DMS153 (cell line): ENCODE data around the gene RSRC2.
"Not testable (repeated sequence)": the region's sequence is repeated elsewhere in the genome, so short reads cannot be mapped to it uniquely, and the experiment has no call there.

Experiments used
- DNase-seq: peaks from one replicate; lab custom pipeline; 2025; lab: John Stamatoyannopoulos, UW

Gene RSRC2

GRCh38 chr12:122484385-122484784 is 42.4 kb downstream of the RSRC2 start:
- DNase-seq, result not testable (repeated sequence)

DNA sequence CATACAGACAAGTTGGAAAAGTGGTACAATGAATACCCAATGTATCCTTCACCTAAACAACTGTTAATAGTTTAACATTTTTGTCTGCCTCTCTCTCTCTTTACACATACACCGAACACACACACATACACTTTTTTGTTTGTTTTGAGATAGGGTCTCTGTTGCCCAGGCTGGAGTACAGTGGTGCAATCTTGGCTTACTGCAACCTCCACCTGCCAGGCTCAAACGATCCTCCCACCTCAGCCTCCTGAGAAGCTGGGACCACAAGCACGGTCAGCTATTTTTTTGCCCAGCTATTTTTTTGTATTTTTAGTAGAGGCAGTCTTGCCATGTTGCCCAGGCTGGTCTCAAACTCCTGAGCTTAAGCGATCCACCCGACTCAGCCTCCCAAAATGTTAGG is 42.8 kb downstream of the RSRC2 start:
- DNase-seq, result no peak

DNA sequence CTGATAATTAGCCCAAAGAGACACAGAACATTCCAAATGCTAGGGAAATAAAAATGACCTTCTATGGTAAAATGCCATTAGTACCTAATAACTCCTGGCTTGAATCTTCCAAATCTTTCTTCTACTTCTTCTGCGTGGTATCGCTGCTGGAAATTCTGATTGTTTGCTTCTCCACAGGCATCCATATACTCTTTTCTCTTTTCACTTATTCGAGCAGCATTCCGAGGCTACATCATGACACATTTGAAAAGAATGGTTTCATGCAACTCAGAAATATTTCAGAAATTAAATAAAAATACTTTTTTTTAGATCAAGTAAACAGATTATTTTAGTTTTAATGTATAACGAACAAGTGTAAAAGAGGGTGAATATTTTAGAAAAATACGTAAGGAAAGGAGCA is 44.9 kb downstream of the RSRC2 start:
- DNase-seq, result no peak

DNA sequence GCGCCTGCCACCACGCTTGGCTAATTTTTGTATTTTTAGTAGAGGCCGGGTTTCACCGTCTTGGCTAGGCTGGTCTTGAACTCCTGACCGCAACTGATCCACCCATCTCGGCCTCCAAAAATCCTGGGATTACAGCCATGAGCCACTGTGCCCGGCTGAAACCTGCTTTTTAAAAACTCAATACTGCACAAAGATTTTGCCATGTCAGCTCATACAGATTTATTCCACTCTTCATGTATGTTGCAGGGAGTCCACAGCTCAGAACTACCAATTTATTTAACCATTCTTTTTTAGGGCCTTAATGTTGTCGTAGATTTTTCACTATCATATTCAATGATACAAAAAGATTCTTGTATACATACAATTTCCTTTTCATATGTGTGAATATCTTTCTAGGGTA is 46.0 kb downstream of the RSRC2 start:
- DNase-seq, result no peak

DNA sequence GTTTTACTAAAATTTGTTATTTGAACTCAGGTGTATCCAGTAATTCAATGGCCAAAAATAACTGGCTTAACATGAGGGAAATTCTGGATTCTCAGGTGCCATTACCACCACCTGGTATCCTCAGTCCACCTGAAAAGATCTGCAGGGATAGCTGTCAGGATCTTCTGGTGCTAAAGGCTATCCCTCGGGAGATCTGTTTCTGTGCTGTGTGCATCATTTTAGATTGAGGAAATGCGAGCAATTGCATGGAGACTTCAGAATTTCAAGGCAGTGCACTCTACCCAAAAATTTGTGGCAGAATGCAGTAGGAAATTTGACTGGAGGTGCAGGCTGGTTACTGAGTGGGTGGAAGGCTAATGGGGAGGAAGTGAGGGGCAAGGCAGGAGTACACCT is 52.4 kb downstream of the RSRC2 start:
- DNase-seq, result no peak

GRCh38 chr12:122473543-122474323 is 53.0 kb downstream of the RSRC2 start:
- DNase-seq, result no peak

DNA sequence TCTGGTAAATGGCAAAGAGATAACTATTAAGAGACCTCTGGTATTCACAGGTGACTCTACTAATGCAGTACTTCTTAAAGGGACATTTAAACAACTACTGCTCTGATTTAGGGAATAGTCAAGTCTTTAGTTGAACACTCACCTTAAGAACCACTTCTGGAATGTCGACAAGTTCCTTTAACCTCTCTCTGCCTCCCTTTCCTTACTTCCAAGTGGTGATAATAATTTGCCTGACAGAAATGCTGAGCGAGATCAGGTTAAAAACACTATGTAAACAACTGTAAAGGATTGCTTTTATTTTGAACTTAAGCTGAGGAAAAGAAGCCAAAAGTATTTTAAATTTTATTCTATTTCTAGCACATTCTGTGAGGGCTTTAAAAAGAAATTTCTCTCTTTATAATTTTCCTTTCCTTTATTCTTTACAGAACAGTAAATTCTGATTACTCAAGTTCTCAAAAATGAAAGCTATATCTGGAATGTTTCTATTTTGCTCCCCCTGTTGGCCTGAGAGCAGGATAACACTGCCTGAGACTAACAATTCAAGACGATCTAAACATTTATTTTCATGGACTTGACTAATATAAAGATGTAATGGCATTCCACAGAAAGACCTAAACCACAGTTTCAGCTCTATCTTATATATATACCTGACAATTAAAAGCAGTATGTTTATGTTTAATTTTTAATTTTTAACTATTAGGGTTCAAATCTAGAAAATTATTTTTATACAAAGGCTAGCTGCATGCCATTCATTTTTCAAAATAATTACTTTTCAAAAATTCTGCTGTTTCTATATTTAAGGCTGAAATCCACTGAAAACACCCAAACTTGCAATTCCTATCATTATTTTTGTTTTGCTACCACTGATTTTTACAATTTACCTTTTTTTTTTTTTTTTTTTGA is 55.2 kb downstream of the RSRC2 start:
- DNase-seq, result peak; percentile 29

DNA sequence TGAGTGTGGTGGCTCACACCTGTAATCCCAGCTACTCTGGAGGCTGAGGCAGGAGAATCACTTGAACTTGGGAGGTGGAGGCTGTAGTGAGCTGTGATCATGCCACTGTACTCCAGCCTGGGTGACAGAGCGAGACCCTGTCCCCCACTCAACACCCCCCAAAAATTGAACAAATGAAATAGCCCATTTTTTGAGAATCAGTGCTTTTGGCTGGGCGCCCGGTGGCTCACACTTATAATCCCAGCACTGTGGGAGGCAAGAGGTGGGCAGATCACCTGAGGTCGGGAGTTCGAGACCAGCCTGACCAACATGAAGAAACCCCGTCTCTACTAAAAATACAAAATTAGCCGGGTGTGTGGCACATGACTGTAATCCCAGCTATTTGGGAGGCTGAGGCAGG is 56.2 kb downstream of the RSRC2 start:
- DNase-seq, result not testable (repeated sequence)

GRCh38 chr12:122469856-122470255 is 56.9 kb downstream of the RSRC2 start:
- not testable (repeated sequence) for DNase-seq

DNA sequence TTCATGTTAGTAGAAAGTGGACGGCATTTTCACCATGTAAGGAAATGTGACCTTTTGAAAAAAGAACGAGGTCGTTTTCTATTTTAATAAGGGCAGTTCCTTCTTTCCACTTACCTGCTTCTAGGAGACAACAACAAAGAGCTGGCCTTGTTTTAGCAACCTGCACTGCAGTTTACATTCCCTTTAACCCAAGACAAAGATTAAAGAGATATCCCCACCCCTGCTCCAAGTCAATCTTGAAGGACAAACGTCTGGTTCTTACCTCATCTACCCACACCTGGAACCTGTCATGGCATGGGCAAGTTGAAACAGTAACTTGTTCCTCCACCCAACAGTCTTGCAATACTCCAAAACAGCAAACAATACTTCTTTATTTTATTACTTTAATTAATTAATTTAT is 58.8 kb downstream of the RSRC2 start:
- no peak for DNase-seq

GRCh38 chr12:122464317-122465042 is 62.3 kb downstream of the RSRC2 start:
- not testable (repeated sequence) for DNase-seq

DNA sequence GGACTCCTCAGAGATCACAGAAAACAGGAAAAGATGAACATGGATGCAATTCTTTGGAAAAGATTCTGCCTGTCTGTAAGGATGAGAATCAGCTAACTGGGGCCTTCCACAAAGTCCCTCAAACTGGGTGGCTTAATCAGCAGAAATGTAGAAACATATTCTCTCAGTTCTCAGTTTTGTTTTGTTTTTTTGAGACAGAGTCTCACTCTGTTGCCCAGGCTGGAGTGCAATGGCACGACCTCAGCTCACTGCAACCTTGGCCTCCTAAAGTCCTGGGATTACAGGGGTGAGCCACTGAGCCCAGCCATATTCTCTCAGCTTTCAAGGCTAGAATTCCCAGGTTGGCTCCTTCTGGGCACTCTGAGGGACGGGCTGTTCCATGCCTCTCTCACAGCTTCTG is 66.1 kb downstream of the RSRC2 start:
- DNase-seq, result no peak

DNA sequence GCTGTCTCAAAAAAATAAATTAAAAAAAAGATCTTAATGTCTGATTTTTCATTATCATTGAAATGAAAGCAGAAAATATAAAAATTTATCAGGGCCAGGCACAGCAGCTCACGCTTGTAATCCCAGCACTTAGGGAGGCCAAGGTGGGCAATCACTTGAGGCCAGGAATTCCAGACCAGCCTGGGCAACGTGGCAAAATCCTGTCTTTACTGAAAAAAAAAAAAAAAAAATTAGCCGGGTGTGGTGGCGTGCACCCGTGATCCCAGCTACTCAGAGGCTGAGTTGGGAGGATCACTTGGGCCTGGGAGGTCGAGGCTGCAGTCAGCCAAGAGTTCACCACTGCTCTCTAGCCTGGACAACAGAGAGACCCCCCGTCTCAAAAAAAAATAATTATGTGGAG is 66.7 kb downstream of the RSRC2 start:
- DNase-seq, result no peak

- DNase-seq, result no peak
Observed at GRCh38 chr12:122459211-122459610, 67.5 kb downstream of the RSRC2 start.

DNA sequence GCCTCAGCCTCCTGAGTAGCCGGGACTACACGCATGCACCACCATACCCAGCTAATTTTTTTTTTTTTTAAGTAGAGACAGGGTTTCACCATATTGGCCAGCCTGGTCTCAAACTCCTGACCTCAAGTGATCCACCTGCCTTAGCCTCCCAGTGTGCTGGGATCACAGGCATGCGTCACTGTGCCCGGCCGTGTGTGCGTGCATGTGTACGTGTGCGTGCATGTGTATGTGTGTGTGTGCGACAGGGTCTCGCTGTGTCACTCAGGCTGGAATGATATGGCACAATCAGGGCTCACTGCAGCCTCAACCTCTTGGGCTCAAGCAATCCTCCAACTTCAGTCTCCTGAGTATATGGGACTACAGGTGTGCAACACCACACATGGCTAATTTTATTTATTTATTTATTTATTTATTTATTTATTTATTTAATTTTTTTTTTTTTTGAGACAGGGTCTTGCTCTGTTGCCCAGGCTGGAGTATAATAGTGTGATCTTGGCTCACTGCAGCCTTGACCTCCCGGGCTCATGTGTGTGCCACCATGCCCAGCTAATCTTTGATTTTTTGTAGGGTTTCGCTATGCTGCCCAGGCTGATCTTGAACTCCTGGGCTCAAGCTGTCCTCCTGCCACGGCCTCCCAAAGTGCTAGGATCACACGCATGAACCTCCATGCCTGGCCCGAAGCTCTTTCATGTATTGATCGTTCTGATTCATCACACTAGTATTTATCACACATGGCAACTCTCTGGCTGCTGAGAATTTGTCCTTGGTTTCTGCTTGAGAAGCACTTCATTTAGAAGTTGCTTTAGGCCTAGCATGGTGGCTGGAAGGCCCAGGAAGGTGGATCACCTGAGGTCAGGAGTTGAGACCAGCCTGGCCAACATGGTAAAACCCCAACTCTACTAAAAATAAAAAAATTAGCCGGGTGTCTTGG is 68.4 kb downstream of the RSRC2 start:
- DNase-seq, result no peak

GRCh38 chr12:122457627-122458026 is 69.1 kb downstream of the RSRC2 start:
- no peak for DNase-seq

GRCh38 chr12:122454739-122455138 is 72.0 kb downstream of the RSRC2 start:
- no peak for DNase-seq

DNA sequence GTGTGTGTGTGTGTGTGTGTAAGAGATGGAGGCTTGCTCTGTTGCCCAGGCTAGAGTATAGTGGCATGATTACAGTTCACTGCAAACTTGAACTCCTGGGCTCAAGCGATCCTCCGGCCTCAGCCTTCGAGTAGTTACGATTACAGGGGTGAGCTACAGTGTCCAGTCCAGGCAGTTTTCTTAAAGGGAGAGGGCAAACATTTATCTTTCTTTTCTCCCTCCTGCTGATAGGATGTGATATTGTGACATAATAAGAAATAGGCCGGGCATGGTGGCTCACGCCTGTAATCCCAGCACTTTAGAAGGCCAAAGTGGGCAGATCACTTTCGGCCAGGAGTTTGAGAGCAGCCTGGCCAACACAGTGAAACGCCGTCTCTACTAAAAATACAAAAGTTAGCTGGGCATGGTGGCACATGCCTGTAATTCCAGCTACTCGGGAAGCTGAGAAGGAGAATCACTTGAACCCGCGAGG is 72.5 kb downstream of the RSRC2 start:
- DNase-seq, result no peak
